Measurements from ENCODE around the gene MYBBP1A. TPM values are rescaled to one million over a fixed set of nuclear protein-coding genes. Genes with fewer than 3 reads are reported as not detected.

Gene MYBBP1A
- total RNA-seq, 1 donor from 2014 or later, result 47.9 TPM

DNA sequence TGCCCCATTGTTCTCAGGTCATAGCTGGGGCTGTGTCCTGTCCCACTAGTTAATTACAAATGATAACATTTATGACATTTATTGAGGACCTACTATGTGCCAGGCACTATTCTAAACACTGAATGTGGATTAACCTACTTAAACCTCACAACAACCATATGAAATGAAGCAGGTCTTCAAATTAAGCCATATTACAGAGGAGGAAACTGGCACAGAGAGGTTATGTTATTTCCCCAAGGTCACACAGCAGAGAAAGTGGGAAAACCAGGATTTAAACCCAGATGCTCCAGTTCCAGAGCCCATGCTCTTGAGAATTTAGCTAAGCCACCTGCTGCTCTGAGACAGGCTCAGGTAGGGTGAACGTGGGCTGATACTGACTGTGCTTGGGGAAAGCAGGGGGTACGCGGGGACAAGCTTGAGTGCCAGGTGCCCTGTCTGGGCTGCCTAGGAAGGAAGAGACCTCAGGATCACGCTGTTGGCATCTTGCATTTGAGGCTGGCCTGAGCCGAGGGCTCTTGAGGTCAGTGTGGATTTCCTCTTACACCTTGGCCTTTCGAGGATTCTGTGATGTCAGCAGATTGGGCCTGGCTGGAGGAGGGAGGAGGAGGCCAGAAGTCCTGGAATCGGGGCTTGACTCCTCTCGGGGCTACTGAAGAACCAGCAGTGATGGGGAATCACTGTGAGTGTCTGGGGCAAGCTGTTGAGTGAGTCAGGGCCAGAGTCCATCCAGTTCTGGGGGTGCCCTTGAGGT is 47.6 kb downstream of the MYBBP1A start:
- DNase-seq (ENCODE audit: extremely low spot score, unreplicated experiment), result no peak
- TF ChIP-seq, protein P1, sequence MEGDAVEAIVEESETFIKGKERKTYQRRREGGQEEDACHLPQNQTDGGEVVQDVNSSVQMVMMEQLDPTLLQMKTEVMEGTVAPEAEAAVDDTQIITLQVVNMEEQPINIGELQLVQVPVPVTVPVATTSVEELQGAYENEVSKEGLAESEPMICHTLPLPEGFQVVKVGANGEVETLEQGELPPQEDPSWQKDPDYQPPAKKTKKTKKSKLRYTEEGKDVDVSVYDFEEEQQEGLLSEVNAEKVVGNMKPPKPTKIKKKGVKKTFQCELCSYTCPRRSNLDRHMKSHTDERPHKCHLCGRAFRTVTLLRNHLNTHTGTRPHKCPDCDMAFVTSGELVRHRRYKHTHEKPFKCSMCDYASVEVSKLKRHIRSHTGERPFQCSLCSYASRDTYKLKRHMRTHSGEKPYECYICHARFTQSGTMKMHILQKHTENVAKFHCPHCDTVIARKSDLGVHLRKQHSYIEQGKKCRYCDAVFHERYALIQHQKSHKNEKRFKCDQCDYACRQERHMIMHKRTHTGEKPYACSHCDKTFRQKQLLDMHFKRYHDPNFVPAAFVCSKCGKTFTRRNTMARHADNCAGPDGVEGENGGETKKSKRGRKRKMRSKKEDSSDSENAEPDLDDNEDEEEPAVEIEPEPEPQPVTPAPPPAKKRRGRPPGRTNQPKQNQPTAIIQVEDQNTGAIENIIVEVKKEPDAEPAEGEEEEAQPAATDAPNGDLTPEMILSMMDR (IDR thresholded peaks at IDR 0.05), result no peak
- Mint-ChIP-seq H3K9me3 (ENCODE audit: unreplicated experiment) (no peaks in the 10 kb centered on the region), H3K4me3 (ENCODE audit: unreplicated experiment) (no peak overlapping the region), H3K36me3 (ENCODE audit: unreplicated experiment) (no peaks in the 10 kb centered on the region), H3K4me1 (ENCODE audit: unreplicated experiment) (no peaks in the 10 kb centered on the region), H3K27me3 (ENCODE audit: unreplicated experiment) (peaks cover 32% of the 10 kb centered on the region), H3K27ac (ENCODE audit: unreplicated experiment) (no peak overlapping the region)

DNA sequence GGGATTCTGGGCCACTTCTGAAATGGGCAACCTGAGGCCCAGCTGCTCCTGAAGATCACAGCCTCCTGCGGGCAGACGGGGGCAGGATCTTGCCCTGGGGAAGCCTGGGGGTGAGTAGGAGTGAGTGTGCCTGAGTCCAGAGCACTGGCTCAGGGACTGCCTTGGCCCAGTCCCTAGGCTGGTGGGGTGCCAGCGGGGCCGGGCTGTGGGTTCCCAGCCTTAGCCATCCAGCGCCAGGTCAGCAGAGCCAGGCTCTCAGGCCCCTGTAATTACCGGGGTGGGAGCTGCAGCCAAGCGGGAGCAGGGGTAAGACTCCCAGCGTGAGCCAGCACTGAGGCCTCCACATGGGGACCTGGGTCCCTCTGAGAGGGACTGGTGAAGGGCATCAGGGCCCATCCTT is 48.3 kb downstream of the MYBBP1A start:
- H3K4me3 Mint-ChIP-seq (ENCODE audit: unreplicated experiment), result no peak overlapping the region
- no peaks in the 10 kb centered on the region for H3K36me3 Mint-ChIP-seq (ENCODE audit: unreplicated experiment)
- no peak for DNase-seq (ENCODE audit: extremely low spot score, unreplicated experiment)
- H3K27me3 Mint-ChIP-seq (ENCODE audit: unreplicated experiment), result peaks cover 35% of the 10 kb centered on the region
- H3K4me1 Mint-ChIP-seq (ENCODE audit: unreplicated experiment), result no peaks in the 10 kb centered on the region
- no peak overlapping the region for H3K27ac Mint-ChIP-seq (ENCODE audit: unreplicated experiment)
- TF ChIP-seq, protein P1 (IDR thresholded peaks at IDR 0.05), result no peak
- no peaks in the 10 kb centered on the region for H3K9me3 Mint-ChIP-seq (ENCODE audit: unreplicated experiment)

DNA sequence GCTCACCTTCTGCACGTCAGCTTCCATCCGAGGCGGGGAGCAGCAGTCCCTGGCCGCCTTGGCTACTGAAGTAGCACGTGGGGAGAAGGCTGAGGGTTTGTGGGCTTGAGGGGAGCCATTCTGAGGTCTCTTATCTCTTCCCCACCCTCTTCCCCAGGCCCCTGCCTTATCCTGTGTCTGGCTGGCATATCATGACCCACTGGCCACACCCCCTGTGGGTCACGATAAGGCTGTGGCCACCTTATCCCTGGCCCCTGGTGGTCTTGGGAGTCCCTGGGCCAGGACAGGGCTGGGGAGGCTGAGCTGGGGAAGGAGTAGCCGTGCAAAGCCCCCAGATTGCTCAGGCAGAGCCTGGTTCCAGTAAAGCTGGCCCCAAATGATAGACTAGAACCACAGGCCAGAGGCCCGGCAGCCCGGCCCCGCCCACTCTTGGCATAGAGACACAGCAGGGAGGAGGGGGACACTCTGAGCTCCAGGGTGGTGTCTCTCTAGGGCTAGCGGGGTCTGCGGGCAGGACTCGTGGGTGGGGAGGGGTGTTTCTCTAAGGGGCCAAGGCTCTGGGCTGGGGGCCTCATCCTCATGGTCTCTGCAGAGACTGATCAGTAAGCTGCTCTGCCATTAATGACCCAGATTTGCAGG is 48.9 kb downstream of the MYBBP1A start:
- H3K27me3 Mint-ChIP-seq (ENCODE audit: unreplicated experiment), result peaks cover 40% of the 10 kb centered on the region
- no peaks in the 10 kb centered on the region for H3K4me1 Mint-ChIP-seq (ENCODE audit: unreplicated experiment)
- no peak for DNase-seq (ENCODE audit: extremely low spot score, unreplicated experiment)
- H3K27ac Mint-ChIP-seq (ENCODE audit: unreplicated experiment), result no peak overlapping the region
- TF ChIP-seq, protein P1 (IDR thresholded peaks at IDR 0.05), result no peak
- no peaks in the 10 kb centered on the region for H3K36me3 Mint-ChIP-seq (ENCODE audit: unreplicated experiment)
- H3K4me3 Mint-ChIP-seq (ENCODE audit: unreplicated experiment), result no peak overlapping the region
- no peaks in the 10 kb centered on the region for H3K9me3 Mint-ChIP-seq (ENCODE audit: unreplicated experiment)

DNA sequence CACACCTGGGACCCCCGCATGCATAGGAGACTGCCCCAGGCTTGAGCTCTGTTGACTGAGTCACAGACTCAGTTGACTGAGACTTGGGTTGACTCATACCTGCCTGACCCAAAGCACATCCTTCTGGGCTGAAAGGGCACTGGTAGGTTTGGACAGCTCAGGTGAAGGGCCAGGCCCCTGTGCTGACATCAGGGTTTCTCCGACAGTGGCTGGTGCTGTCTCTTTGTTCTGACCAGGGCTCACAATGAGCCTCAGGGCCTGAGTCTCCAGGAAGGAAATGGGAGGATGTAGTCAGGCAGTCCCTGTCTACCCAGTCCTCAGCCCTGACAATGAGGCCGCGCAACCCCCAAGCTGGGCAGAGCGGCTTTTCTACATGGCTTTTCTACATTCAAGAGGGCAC is 50.0 kb downstream of the MYBBP1A start:
- TF ChIP-seq, protein P1 (IDR thresholded peaks at IDR 0.05), result no peak
- no peaks in the 10 kb centered on the region for H3K9me3 Mint-ChIP-seq (ENCODE audit: unreplicated experiment)
- no peaks in the 10 kb centered on the region for H3K36me3 Mint-ChIP-seq (ENCODE audit: unreplicated experiment)
- H3K4me1 Mint-ChIP-seq (ENCODE audit: unreplicated experiment), result peaks cover 2% of the 10 kb centered on the region
- peaks cover 45% of the 10 kb centered on the region for H3K27me3 Mint-ChIP-seq (ENCODE audit: unreplicated experiment)
- H3K27ac Mint-ChIP-seq (ENCODE audit: unreplicated experiment), result no peak overlapping the region
- DNase-seq (ENCODE audit: extremely low spot score, unreplicated experiment), result no peak
- H3K4me3 Mint-ChIP-seq (ENCODE audit: unreplicated experiment), result no peak overlapping the region

DNA sequence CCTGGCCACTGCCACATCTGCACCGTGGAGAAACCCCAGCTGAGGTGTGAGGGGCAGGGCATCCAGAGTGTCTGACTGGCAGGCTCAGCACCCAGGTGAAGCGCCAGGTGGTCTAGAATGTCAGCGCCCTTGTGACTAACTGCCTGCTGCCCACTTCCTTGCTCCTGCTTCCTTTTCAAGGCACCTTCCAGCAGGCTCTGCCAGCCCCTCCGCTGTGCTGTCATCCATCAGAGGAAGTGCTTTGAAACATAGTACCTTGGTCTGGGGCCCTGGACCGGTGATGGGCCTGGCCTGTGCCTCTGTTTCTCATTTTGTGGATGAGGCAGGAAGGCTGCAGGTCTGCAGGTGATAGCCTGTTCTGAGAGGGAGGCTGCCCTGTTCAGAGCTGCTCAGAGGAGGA is 51.0 kb downstream of the MYBBP1A start:
- Mint-ChIP-seq H3K27ac (ENCODE audit: unreplicated experiment) (no peak overlapping the region), H3K27me3 (ENCODE audit: unreplicated experiment) (peaks cover 44% of the 10 kb centered on the region), H3K4me1 (ENCODE audit: unreplicated experiment) (peaks cover 9% of the 10 kb centered on the region), H3K9me3 (ENCODE audit: unreplicated experiment) (no peaks in the 10 kb centered on the region), H3K4me3 (ENCODE audit: unreplicated experiment) (no peak overlapping the region), H3K36me3 (ENCODE audit: unreplicated experiment) (no peaks in the 10 kb centered on the region)
- TF ChIP-seq, protein P1 (IDR thresholded peaks at IDR 0.05), result no peak
- no peak for DNase-seq (ENCODE audit: extremely low spot score, unreplicated experiment)
